HG02678 (cell line): ENCODE results near the gene MITF.
"Not testable (repeated sequence)": the region's sequence is repeated elsewhere in the genome, so short reads cannot be mapped to it uniquely, and the experiment has no call there.

Experiments used
- ATAC-seq: cut with Tn5 transposase; IDR thresholded peaks from one replicate; pipeline ENCODE4 v1.9.1; 2021; ENCODE audit warnings: mild to moderate bottlenecking, moderate library complexity; ENCODE audit not compliant: unreplicated experiment

MITF gene

GRCh38 chr3:69784954-69785514, 45.8 kb downstream of the MITF start:
- no peak for ATAC-seq

- no peak for ATAC-seq
Observed at GRCh38 chr3:69785769-69786320, 46.6 kb downstream of the MITF start.

- no peak for ATAC-seq
Observed at GRCh38 chr3:69786854-69787253, 47.6 kb downstream of the MITF start.

- ATAC-seq: no peak
Observed at GRCh38 chr3:69787436-69788168, 48.3 kb downstream of the MITF start.

- ATAC-seq: no peak
Observed at GRCh38 chr3:69791106-69791505, 51.8 kb downstream of the MITF start.

- ATAC-seq: no peak
Observed at GRCh38 chr3:69791919-69792399, 52.7 kb downstream of the MITF start.

GRCh38 chr3:69796126-69796525, 56.9 kb downstream of the MITF start:
- not testable (repeated sequence) for ATAC-seq

- no peak for ATAC-seq
Observed at GRCh38 chr3:69803681-69804270, 64.5 kb downstream of the MITF start.

- no peak for ATAC-seq
Observed at GRCh38 chr3:69805491-69805890, 66.2 kb downstream of the MITF start.

GRCh38 chr3:69806735-69807438, 67.6 kb downstream of the MITF start:
- ATAC-seq: no peak

GRCh38 chr3:69807674-69808073, 68.4 kb downstream of the MITF start:
- no peak for ATAC-seq

- ATAC-seq: no peak
Observed at GRCh38 chr3:69809076-69809835, 70.0 kb downstream of the MITF start.

GRCh38 chr3:69811452-69812401, 72.5 kb downstream of the MITF start:
- no peak for ATAC-seq

- no peak for ATAC-seq
Observed at GRCh38 chr3:69815970-69816369, 76.7 kb downstream of the MITF start.

- no peak for ATAC-seq
Observed at GRCh38 chr3:69817988-69818387, 78.7 kb downstream of the MITF start.

GRCh38 chr3:69819282-69819681, 80.0 kb downstream of the MITF start:
- no peak for ATAC-seq

- no peak for ATAC-seq
Observed at GRCh38 chr3:69821133-69821532, 81.9 kb downstream of the MITF start.

- ATAC-seq: no peak
Observed at GRCh38 chr3:69823743-69824142, 84.5 kb downstream of the MITF start.

- no peak for ATAC-seq
Observed at GRCh38 chr3:69825446-69825845, 86.2 kb downstream of the MITF start.
